GM19328 (cell line): Measurements from ENCODE around the gene TAS2R60.
"Not testable (repeated sequence)": the region's sequence is repeated elsewhere in the genome, so short reads cannot be mapped to it uniquely, and the experiment has no call there.

Experiments used
- ATAC-seq: cut with Tn5 transposase; IDR thresholded peaks from one replicate; pipeline ENCODE4 v1.9.1; 2021; ENCODE audit warnings: mild to moderate bottlenecking, moderate library complexity; ENCODE audit not compliant: unreplicated experiment

TAS2R60 gene

GRCh38 chr7:143443153-143443552 is at the start of gene TAS2R60:
Gene TAS2R60 (plus strand): TSS chr7:143443453. CDS start chr7:143443453, 0 bp downstream.
- ATAC-seq: no peak

GRCh38 chr7:143394068-143394467 is 49.2 kb upstream of the TAS2R60 start:
- ATAC-seq: no peak

GRCh38 chr7:143394777-143395176 is 48.5 kb upstream of the TAS2R60 start:
- no peak for ATAC-seq

GRCh38 chr7:143395187-143396149 is 47.8 kb upstream of the TAS2R60 start:
- no peak for ATAC-seq

- ATAC-seq: no peak
Measured at GRCh38 chr7:143396182-143396581, 47.1 kb upstream of the TAS2R60 start.

GRCh38 chr7:143396625-143397556 is 46.4 kb upstream of the TAS2R60 start:
- ATAC-seq: no peak

GRCh38 chr7:143397710-143398530 is 45.3 kb upstream of the TAS2R60 start:
- no peak for ATAC-seq

- no peak for ATAC-seq
Measured at GRCh38 chr7:143398616-143399015, 44.6 kb upstream of the TAS2R60 start.

GRCh38 chr7:143399151-143399550 is 44.1 kb upstream of the TAS2R60 start:
- no peak for ATAC-seq

- ATAC-seq: no peak
Measured at GRCh38 chr7:143399642-143400041, 43.6 kb upstream of the TAS2R60 start.

GRCh38 chr7:143401265-143401664 is 42.0 kb upstream of the TAS2R60 start:
- no peak for ATAC-seq

GRCh38 chr7:143402233-143402632 is 41.0 kb upstream of the TAS2R60 start:
- ATAC-seq: not testable (repeated sequence)

GRCh38 chr7:143405173-143406001 is 37.9 kb upstream of the TAS2R60 start:
- no peak for ATAC-seq

- no peak for ATAC-seq
Measured at GRCh38 chr7:143406002-143406357, 37.3 kb upstream of the TAS2R60 start.

GRCh38 chr7:143407287-143408251 is 35.7 kb upstream of the TAS2R60 start:
- ATAC-seq: no peak

GRCh38 chr7:143408252-143408685 is 35.0 kb upstream of the TAS2R60 start:
- no peak for ATAC-seq

- ATAC-seq: no peak
Measured at GRCh38 chr7:143408686-143409561, 34.3 kb upstream of the TAS2R60 start, which contains the start of gene EPHA1. Gene EPHA1 (minus strand): TSS chr7:143408856. CDS start chr7:143408805, 51 bp downstream.
